Panc1 (cell line): Measurements from ENCODE around the gene RIPOR2. TPM values are rescaled to one million over a fixed set of nuclear protein-coding genes. Genes with fewer than 3 reads are reported as not detected.

Experiments used
- ATAC-seq: fragments of 200-7000 bp; cut with Tn5 transposase; 2 replicates; pipeline ENCODE4 v1.9.1; 2020; ENCODE audit warnings: mild to moderate bottlenecking, moderate library complexity
- BruUV-seq: library from RNA; stranded (reverse); fragments of 400-500 nt; replicated peaks from 2 replicates; lab custom pipeline; 2021; lab: Mats Ljungman, UMichigan
- CTCF ChIA-PET: fragments of 300-600 bp; sonication (Branson Sonifier 250); formaldehyde crosslinking; loops from one replicate; lab custom pipeline; 2022; ENCODE audit warnings: antibody characterized with exemption; lab: Charles Lee
- POLR2A ChIA-PET: fragments of 300-600 bp; sonication (Branson Sonifier 250); formaldehyde crosslinking; loops from one replicate; lab custom pipeline; 2022; ENCODE audit warnings: antibody characterized with exemption; lab: Charles Lee
- DNase-seq: peaks from one replicate; pipeline ENCODE4 v3.0.0-alpha.2; 2010; ENCODE audit warnings: low read depth, low spot score
- H3K27ac ChIP-seq: 2 replicates; pipeline ENCODE4 v1.5.1; 2011; ENCODE audit warnings: mild to moderate bottlenecking, low read length, inconsistent platforms
- H3K27me3 ChIP-seq: fragments of 200-500 bp; sonication (Bioruptor generic); 2 replicates; pipeline ENCODE4 v1.6.0; 2014; ENCODE audit warnings: low read length, inconsistent platforms; ENCODE audit not compliant: control insufficient read depth, insufficient read depth
- H3K36me3 ChIP-seq: fragments of 200-500 bp; sonication (Bioruptor generic); 2 replicates; pipeline ENCODE4 v1.5.1; 2014; ENCODE audit warnings: inconsistent platforms, mild to moderate bottlenecking, low read length, moderate library complexity; ENCODE audit not compliant: control insufficient read depth, insufficient read depth
- H3K4me1 ChIP-seq: 2 replicates; pipeline ENCODE4 v1.5.1; 2011; ENCODE audit warnings: inconsistent platforms, mild to moderate bottlenecking, low read length, moderate library complexity; ENCODE audit not compliant: control insufficient read depth, insufficient read depth
- H3K4me3 ChIP-seq, 2 experiments: 2 replicates each; pipeline ENCODE4 v1.5.1; 2011 to 2012; ENCODE audit warnings: low read depth in 2 of 2, low read length in 2 of 2, mild to moderate bottlenecking in 2 of 2, inconsistent platforms in 1 of 2, moderate library complexity in 1 of 2
- H3K9me3 ChIP-seq: fragments of 200-500 bp; sonication (Bioruptor generic); 2 replicates; pipeline ENCODE4 v1.5.1; 2014; ENCODE audit warnings: low read depth, mild to moderate bottlenecking, inconsistent platforms, low read length, moderate library complexity; ENCODE audit not compliant: control insufficient read depth, insufficient read depth
- CTCF ChIP-seq: fragments of 450-650 bp; IDR thresholded peaks from 2 replicates; pipeline ENCODE4 v1.5.1; 2017; ENCODE audit warnings: mild to moderate bottlenecking
- POLR2AphosphoS5 ChIP-seq: IDR thresholded peaks from 2 replicates; pipeline ENCODE4 v1.6.1; 2012; ENCODE audit warnings: mild to moderate bottlenecking, low read depth, low read length, moderate library complexity
- REST ChIP-seq, 2 experiments: IDR thresholded peaks; 2 replicates each; pipeline ENCODE4 v1.6.1; 2011 to 2012; ENCODE audit warnings: low read depth in 2 of 2, control low read depth in 1 of 2, low read length in 1 of 2, mild to moderate bottlenecking in 1 of 2, moderate library complexity in 1 of 2; ENCODE audit not compliant: insufficient read depth in 1 of 2
- SIN3A ChIP-seq: IDR thresholded peaks from 2 replicates; pipeline ENCODE4 v1.6.1; 2012; ENCODE audit warnings: low read depth, mild to moderate bottlenecking, low read length, moderate library complexity, borderline replicate concordance; ENCODE audit not compliant: insufficient read depth
- TCF7L2 ChIP-seq: IDR thresholded peaks from 2 replicates; pipeline ENCODE4 v1.6.1; 2011; ENCODE audit warnings: mild to moderate bottlenecking, low read depth, low read length, inconsistent platforms
- in situ Hi-C: cut with HindIII; loops from 2 replicates; pipeline ENCODE4 v1.10.0; 2016; ENCODE audit warnings: low sequenced_read_pairs, low pct_unique_long_range_greater_than_20kb
- intact Hi-C: fragments of 100-400 bp; cut with micrococcal nuclease; formaldehyde crosslinking; loops from one replicate; pipeline ENCODE4 v1.10.0; 2022; ENCODE audit not compliant: unreplicated experiment
- total RNA-seq: library from RNA; stranded (reverse); gene quantifications from one replicate; pipeline ENCODE4 v1.2.1, GENCODE V29; 2021; ENCODE audit not compliant: unreplicated experiment

The RIPOR2 gene
- total RNA-seq, 1 experiment from 2014 or later: 0.54 TPM

GRCh38 chr6:24971067-24971466, 35.3 kb upstream of the RIPOR2 start:
- TF ChIP-seq REST (IDR thresholded peaks at IDR 0.05; ENCODE audit: insufficient read depth in 1 of 2, low read depth in 2 of 2, low read length in 1 of 2) (no peak), POLR2AphosphoS5 (no peak), SIN3A (no peak), CTCF (no peak), TCF7L2 (no peak)
- no peak overlapping the region for H3K27ac ChIP-seq
- no peaks in the 10 kb centered on the region for H3K4me1 ChIP-seq
- in situ Hi-C loops (no loop called here), intact Hi-C loops (no loop called here)
- ATAC-seq (no peak), DNase-seq (no peak)
- BruUV-seq: no TSS peak
- ChIA-PET CTCF (no interaction called here), POLR2A (no interaction called here)
- no peaks in the 10 kb centered on the region for H3K36me3 ChIP-seq
- no peaks in the 10 kb centered on the region for H3K27me3 ChIP-seq
- no peaks in the 10 kb centered on the region for H3K9me3 ChIP-seq
- no peak overlapping the region for H3K4me3 ChIP-seq

- no TSS peak for BruUV-seq
- Histone ChIP-seq H3K9me3 (no peaks in the 10 kb centered on the region), H3K27ac (no peak overlapping the region), H3K4me1 (no peaks in the 10 kb centered on the region), H3K36me3 (no peaks in the 10 kb centered on the region), H3K4me3 (no peak overlapping the region), H3K27me3 (peaks cover 6% of the 10 kb centered on the region; the same call in 1 of the 2 replicates)
- in situ Hi-C loops (no loop called here), intact Hi-C loops (no loop called here)
- ATAC-seq (no peak), DNase-seq (no peak)
- TF ChIP-seq POLR2AphosphoS5 (no peak), SIN3A (no peak), CTCF (no peak), REST (IDR thresholded peaks at IDR 0.05; ENCODE audit: insufficient read depth in 1 of 2, low read depth in 2 of 2, low read length in 1 of 2) (no peak), TCF7L2 (no peak)
- ChIA-PET POLR2A (no interaction called here), CTCF (no interaction called here)
Observed at GRCh38 chr6:24969343-24969860, 33.6 kb upstream of the RIPOR2 start.
